Activated CD4-positive, alpha-beta T cell treated with anti-CD3 and anti-CD28 coated beads, Interleukin-2, Interleukin-4, amounts not matched to agents 100 ng/mL and 50 ng/mL, durations not matched to agents 16 hours and 8 hours (primary cell): ENCODE data around the gene SLAMF9.

Source experiments
- DNase-seq: peaks from one replicate; pipeline ENCODE4 v3.0.0-alpha.2; 2020; ENCODE audit warnings: low spot score

Gene SLAMF9

GRCh38 chr1:159953536-159954515 is at the start of gene SLAMF9:
Gene SLAMF9 (minus strand): TSS chr1:159954237. CDS start chr1:159954137, 100 bp downstream.
- no peak for DNase-seq

GRCh38 chr1:160001440-160001839 is 47.4 kb upstream of the SLAMF9 start:
- no peak for DNase-seq

DNA sequence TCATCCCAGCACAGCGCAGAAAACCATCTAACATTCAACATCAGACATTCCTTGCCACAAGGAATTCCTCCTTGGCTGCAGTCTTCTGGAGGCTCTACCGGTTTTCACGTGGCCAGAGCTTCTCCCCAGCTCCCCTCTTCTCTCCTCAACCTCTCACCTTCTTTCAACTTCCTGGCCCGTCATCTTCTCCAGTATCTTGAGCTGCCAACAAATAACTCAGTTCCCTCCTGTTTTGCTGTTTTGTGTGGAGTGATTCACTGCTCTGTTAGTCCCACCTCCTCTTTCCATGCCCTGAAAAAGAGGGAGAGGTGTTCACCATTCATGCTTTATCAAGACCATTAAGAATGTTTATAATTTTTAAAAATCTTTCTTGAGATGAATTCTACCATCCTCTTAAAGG is 45.2 kb upstream of the SLAMF9 start:
- no peak for DNase-seq

DNA sequence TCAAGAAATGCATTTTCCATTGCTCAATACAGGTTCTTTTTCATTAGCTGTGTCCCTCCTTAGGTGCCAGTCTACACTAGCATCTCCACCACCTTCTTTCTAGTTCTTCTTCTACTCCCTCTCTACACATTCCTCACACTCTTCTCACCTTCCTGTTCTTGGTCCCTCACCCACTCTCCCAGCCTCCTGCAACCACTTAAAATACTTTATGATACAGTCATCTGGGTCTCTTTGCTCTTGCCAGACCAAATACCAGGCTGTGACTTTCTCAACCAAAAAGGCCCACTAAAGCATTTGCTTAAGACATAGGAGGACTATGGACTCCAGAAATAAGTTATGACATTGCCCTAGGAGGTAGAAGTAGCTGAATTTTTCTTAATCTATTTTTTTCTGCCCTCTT is 42.6 kb upstream of the SLAMF9 start:
- DNase-seq: no peak

DNA sequence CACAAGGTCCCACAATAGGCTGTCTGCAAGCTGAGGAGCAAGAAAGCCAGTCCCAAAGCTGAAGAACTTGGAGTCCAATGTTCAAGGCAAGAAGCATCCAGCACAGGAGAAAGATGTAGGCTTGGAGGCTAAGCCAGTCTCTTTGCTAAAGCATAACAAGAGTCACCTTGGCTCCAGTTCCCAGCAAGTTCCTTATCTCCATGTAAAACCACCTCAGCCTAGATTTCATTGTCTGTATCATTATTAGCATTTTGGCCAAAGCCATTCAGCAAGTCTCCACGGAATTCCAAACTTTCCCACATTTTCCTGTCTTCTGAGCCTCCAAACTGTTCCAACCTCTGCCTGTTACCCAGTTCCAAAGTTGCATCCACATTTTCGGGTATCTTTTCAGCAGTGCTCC is 40.9 kb upstream of the SLAMF9 start:
- no peak for DNase-seq

- DNase-seq: no peak
Measured at GRCh38 chr1:159993911-159994310, 39.9 kb upstream of the SLAMF9 start.

DNA sequence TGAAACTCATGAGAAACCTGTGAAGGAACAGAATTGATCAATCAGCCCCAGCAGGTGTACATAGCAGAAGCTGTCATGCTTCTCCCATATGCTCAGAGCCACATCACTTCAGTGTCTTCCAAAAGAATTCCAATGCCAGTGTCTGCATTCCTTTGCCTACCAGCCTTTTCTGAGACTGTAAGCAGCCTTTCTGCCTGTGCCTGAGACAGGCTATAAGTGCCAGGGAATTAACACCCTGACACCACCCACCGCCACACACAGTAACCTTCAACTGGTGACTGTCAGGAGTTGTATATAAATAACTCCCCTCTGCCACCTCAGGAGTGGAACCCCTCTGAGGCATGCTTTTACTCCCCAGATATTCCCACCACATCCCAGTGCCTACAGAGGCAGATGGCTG is 38.1 kb upstream of the SLAMF9 start:
- no peak for DNase-seq

DNA sequence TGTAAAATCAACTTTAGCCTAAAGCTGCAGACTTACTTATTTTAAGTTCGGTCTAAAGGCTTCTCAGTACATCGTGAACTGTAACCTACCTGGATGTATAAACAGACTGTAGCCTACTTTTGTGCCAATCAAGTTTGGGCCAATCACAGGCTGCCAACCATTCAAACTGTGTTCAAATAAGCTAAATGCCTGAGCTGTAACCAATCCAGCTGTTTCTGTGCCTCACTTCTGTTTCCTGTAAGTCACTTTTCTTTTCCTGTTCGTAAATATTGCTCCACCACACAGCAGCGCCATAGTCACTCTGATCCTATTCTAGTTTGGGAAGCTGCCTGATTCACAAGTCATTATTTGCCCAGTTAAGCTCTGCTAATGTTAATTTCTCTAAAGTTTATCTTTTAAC is 37.5 kb upstream of the SLAMF9 start:
- peak; percentile 17 for DNase-seq

DNA sequence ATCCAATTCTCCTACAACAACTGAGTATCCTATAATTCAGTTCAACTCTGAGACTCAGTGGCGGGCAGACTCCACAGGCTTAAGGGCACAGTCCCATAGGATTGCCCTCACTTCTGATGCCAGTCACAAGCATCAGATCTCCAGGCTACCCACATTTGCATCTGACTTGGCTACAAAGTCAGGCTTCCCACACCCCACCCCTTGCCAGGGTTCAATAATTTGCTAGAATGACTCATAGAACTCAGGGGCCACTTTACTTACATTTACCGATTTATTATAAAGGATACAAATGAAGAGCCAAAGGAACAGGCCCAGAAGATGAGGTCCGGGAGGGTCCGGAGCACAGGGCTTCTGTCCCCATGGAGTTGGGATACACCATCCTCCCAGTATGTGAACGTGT is 36.0 kb upstream of the SLAMF9 start:
- no peak for DNase-seq

DNA sequence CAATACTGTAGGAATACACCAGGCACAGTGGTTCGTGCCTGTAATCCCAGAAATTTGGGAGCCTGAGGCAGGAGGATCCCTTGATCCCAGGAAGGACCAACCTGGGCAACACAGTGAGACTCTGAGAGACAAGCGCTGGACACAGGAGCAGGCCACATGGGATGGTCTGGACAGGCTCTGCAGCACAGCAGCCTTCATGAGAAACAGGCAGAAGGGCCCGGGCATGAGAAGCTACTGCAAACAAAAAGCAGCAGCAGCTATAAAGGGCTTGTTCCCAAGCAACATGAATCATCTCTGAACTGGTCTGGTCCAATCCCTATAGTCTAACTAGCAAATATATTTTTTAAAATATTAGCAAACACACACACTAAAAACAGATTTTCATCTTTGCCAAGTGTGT is 35.5 kb upstream of the SLAMF9 start:
- DNase-seq: no peak

- DNase-seq: no peak
Measured at GRCh38 chr1:159988006-159988405, 34.0 kb upstream of the SLAMF9 start.

DNA sequence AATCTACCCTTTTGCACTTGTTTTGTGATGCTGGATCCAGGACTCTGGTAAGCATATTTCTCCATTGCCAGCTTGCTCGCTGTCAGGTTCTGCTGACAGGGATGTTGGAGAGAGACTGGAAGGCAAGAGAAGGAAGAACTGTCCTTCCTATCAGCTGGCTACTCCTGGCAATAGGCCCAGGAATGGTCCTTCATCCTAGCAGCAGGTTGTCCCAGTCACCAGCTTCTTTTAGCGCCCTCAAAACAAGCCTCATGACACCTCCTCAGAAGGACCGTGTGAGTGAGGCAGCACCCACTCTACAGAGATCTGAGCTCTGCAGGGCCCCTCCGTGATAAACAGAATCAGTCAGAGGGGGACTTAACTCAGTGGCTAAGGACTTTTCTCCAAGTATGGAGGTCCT is 33.1 kb upstream of the SLAMF9 start:
- DNase-seq: no peak

- no peak for DNase-seq
Measured at GRCh38 chr1:159986531-159986930, 32.5 kb upstream of the SLAMF9 start.

DNA sequence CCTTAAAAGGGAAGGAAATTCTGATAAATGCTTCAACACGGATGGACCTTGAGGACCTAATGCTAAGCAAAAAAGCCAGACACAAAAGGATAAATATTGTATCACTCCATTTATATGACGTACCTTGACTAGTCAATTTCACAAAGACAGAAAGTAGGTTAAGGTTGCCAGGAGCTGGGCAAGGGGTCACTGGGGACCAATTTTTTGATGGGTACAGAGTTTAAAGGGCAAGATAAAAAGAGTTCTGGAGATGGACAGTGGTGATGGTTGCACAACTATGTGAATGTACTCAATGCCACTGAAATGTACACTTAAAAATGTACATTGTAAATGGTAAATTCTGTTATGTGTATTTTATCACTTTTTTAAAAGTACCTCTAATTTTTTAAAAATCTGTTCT is 32.1 kb upstream of the SLAMF9 start:
- DNase-seq: no peak

DNA sequence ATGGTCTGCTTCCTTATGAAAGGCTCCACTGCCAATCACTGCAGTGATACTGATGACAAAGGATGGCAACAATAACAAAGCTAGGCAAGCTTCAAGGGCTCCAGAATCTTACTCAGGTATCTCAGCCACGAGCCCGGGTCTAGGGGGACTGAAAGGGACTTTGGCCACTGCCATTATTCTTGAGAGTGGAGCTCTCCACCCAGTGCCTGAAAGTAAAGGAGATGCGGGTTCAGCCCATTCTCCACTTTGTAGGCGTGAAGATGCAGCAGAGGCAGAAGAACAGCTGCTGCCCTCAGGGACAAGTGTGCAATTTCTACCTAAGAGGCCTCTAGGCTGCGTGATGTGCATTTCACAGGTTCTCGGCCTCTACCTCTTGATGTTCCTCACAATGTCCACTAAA is 31.4 kb upstream of the SLAMF9 start:
- DNase-seq: no peak

- no peak for DNase-seq
Measured at GRCh38 chr1:159983681-159984080, 29.6 kb upstream of the SLAMF9 start.

GRCh38 chr1:159982280-159982679 is 28.2 kb upstream of the SLAMF9 start:
- DNase-seq: no peak

GRCh38 chr1:159981351-159982055 is 27.5 kb upstream of the SLAMF9 start:
- no peak for DNase-seq

DNA sequence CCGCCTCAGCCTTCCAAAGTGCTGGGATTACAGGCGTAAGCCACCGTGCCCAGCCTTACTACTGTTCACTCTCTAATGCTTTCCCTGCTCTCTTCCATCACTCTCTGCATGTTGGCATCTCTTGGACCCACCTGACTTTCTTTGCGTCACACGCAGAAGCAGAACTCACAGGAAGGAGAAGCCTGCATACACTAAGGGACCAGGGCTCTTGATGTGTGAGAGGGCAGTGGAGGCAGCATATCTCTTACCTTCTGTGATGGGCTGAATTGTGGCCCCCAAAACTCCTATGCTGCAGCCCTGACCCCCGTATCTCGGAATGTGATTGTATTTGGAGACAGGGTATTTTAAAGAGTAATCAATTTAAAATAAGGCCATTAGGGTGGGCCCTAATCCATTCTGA is 26.7 kb upstream of the SLAMF9 start:
- DNase-seq: no peak

GRCh38 chr1:159980076-159980475 is 26.0 kb upstream of the SLAMF9 start:
- DNase-seq: no peak

DNA sequence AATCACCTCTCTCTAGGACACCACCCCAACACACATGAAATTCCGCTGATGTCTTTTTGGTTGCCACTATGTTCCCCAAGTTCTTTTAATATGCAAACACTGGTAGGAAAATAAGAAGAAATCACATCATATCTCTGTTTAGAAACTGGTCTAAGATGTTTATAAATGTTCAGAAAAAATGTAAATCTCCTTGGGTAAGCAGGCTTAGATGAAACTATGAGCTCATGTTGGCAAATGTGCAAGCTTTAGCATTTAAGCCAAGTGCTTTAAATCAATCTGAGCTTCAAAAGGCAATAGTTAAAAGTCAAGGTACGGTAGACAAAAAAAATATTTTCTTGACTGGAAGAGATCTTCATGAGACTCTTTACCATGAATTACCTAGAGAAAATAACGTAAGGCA is 25.2 kb upstream of the SLAMF9 start:
- DNase-seq: no peak

DNA sequence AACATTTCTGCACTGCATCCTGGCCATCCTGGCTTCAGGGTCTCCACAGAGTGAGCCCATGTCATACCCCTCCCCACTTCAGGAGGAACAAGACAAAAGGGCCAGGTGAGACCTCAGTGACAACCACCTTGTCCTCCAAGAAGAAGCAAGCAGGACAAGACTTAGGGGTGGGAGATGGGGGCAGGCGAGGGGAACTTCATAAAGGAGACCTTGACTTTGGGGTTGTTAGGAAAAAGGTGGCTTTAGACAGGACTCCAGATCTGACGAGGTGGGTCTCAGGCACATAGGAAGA is 24.0 kb upstream of the SLAMF9 start:
- no peak for DNase-seq

DNA sequence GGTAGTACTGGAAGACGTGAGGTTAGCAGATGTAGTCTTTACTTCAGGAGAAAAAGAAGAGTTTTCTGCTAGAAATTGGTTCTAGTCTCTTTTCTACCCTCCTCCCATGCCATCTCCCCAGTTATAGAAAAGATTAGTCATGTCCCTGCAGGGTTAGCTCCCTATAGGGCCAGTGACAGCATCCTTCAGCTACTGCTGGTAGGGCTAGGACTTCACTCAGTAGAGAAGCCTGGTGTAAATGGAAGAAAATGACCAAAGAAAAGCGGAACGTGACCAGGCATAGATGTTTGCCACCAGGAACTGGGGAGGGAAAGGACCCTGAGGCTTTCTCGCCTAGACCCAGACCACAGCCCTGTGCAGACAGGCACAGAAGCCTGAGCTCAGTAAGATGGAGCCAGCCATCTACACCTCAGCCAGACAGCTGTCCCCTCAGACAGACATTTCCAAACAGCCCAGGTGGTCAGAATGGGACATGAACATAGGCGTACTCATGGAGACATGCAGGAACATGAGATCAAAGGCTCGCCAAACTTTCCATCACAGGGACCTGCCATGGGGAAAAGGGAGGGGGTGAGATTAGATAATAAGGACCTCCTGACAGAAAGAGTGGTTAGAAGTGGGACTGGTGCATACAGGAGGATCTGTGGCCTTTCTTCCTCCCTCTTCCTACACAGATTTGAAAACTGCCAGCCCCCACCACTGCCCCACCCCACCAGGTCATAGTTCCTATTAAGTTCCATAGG is 23.5 kb upstream of the SLAMF9 start:
- DNase-seq: no peak
